A673 (cell line): ENCODE measurements around the gene RBM27. TPM values are rescaled to one million over a fixed set of nuclear protein-coding genes. Genes with fewer than 3 reads are reported as not detected.
"Not testable (repeated sequence)": the region's sequence is repeated elsewhere in the genome, so short reads cannot be mapped to it uniquely, and the experiment has no call there.

Experiments
- BruUV-seq: library from RNA; stranded (reverse); fragments of 400-500 nt; replicated peaks from 2 replicates; lab custom pipeline; 2021; lab: Mats Ljungman, UMichigan
- CTCF ChIA-PET: fragments of 300-600 bp; sonication (Branson Sonifier 250); formaldehyde crosslinking; loops from one replicate; lab custom pipeline; 2022; ENCODE audit warnings: antibody characterized with exemption; lab: Charles Lee
- POLR2A ChIA-PET: fragments of 300-600 bp; sonication (Branson Sonifier 250); formaldehyde crosslinking; loops from one replicate; lab custom pipeline; 2022; ENCODE audit warnings: antibody characterized with exemption; ENCODE audit not compliant: low non-redundant PET; lab: Charles Lee
- DNase-seq: peaks from one replicate; pipeline ENCODE4 v3.0.0-alpha.2; 2015; ENCODE audit warnings: low spot score
- H3K27ac ChIP-seq: fragments of 200-600 bp; sonication (generic); 2 replicates; pipeline ENCODE4 v1.5.1; 2016; ENCODE audit warnings: mixed run types, low read depth, mild to moderate bottlenecking, mixed read lengths, antibody characterized with exemption, low read length; ENCODE audit not compliant: poor library complexity, severe bottlenecking
- H3K27me3 ChIP-seq: fragments of 200-600 bp; sonication (generic); replicated peaks from 2 replicates; pipeline ENCODE4 v1.6.1; 2017; ENCODE audit warnings: mixed run types, low read depth, mild to moderate bottlenecking, mixed read lengths, antibody characterized with exemption, low read length; ENCODE audit not compliant: insufficient read depth, poor library complexity
- H3K36me3 ChIP-seq: fragments of 200-600 bp; sonication (generic); 2 replicates; pipeline ENCODE4 v1.6.1; 2016; ENCODE audit warnings: mixed run types, mild to moderate bottlenecking, mixed read lengths, antibody characterized with exemption, low read length; ENCODE audit not compliant: insufficient read depth, poor library complexity, severe bottlenecking
- H3K4me1 ChIP-seq: fragments of 200-600 bp; sonication (generic); 2 replicates; pipeline ENCODE4 v1.6.1; 2017; ENCODE audit warnings: mixed run types, mild to moderate bottlenecking, mixed read lengths, antibody characterized with exemption, low read length; ENCODE audit not compliant: insufficient read depth, poor library complexity, severe bottlenecking
- H3K4me3 ChIP-seq: fragments of 200-600 bp; sonication (generic); 2 replicates; pipeline ENCODE4 v1.5.1; 2016; ENCODE audit warnings: low read depth, mixed run types, mild to moderate bottlenecking, mixed read lengths, low read length; ENCODE audit not compliant: poor library complexity, severe bottlenecking
- H3K9me3 ChIP-seq: fragments of 200-600 bp; sonication (generic); 2 replicates; pipeline ENCODE4 v1.6.1; 2016; ENCODE audit warnings: mixed run types, low read depth, mild to moderate bottlenecking, mixed read lengths, antibody characterized with exemption, low read length; ENCODE audit not compliant: poor library complexity, severe bottlenecking
- EZH2 ChIP-seq: fragments of 200-600 bp; sonication (generic); IDR thresholded peaks from 2 replicates; pipeline ENCODE4 v1.6.1; 2017; ENCODE audit warnings: borderline replicate concordance, low read depth, mild to moderate bottlenecking, mixed read lengths, antibody characterized with exemption, low read length; ENCODE audit not compliant: poor library complexity, severe bottlenecking
- intact Hi-C: fragments of 100-400 bp; cut with micrococcal nuclease; formaldehyde crosslinking; loops from one replicate; pipeline ENCODE4 v1.10.0; 2022; ENCODE audit not compliant: unreplicated experiment
- total RNA-seq: library from RNA; stranded (reverse); gene quantifications from 2 replicates; pipeline ENCODE4 v1.2.3, GENCODE V29; 2021
- TF ChIP-seq, protein P1 (sequence below): fragments of 300-800, 200-600 bp; sonication (generic); conservative IDR thresholded peaks from 2 replicates; pipeline ENCODE4 v1.5.1; 2017; ENCODE audit warnings: low read depth, mild to moderate bottlenecking, antibody characterized with exemption, low read length, moderate library complexity, mixed read lengths

The RBM27 gene
- total RNA-seq, 1 experiment from 2014 or later = 33.3 TPM

DNA sequence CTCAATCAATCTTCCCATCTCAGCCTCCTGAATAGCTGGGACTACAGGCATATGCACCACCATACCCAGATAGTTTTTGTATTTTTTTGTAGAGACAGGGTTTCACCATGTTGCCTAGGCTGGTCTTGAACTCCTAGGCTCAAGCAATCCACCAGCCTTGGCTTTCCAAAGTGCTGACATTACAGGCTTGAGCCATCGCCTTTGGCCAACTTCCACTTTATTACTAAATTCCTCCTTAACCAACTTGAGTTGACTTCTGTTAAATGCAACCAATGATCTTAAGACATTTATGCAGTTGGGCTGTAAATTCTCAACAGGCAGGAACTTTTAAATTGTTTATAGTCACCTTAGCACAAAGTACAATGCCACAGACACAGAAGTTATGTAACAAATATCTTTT lies 23.7 kb upstream of the RBM27 start:
- ChIA-PET CTCF (no interaction called here), POLR2A (interaction anchor here (0.6 kb wide), 1 partner anchor 233 kb away, joined by 3 read pairs; no protein-coding TSS in a partner anchor)
- Histone ChIP-seq H3K36me3 (peaks cover 49% of the 10 kb centered on the region), H3K4me3 (no peak overlapping the region), H3K9me3 (no peaks in the 10 kb centered on the region), H3K27me3 (no peaks in the 10 kb centered on the region), H3K27ac (no peak overlapping the region), H3K4me1 (peaks cover 8% of the 10 kb centered on the region)
- BruUV-seq = no TSS peak
- no peak for DNase-seq
- intact Hi-C loops = no loop called here
- TF ChIP-seq EZH2 = no peak
- TF ChIP-seq, protein P1, sequence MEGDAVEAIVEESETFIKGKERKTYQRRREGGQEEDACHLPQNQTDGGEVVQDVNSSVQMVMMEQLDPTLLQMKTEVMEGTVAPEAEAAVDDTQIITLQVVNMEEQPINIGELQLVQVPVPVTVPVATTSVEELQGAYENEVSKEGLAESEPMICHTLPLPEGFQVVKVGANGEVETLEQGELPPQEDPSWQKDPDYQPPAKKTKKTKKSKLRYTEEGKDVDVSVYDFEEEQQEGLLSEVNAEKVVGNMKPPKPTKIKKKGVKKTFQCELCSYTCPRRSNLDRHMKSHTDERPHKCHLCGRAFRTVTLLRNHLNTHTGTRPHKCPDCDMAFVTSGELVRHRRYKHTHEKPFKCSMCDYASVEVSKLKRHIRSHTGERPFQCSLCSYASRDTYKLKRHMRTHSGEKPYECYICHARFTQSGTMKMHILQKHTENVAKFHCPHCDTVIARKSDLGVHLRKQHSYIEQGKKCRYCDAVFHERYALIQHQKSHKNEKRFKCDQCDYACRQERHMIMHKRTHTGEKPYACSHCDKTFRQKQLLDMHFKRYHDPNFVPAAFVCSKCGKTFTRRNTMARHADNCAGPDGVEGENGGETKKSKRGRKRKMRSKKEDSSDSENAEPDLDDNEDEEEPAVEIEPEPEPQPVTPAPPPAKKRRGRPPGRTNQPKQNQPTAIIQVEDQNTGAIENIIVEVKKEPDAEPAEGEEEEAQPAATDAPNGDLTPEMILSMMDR = no peak

DNA sequence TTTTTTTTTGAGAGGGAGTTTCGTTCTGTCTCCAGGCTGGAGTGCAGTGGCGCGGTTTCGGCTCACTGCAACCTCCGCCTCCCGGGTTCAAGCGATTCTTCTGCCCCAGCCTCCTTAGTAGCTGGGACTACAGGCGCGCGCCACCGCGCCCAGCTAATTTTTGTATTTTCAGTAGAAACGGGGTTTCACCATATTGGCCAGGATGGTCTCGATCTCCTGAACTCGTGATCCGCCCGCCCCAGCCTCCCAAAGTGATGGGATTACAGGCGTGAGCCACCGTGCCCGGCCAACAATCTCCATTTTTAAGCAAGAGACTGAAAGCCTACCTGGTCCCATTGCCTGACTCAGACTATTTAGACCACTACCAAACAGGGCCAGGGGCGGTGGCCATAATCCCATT lies 20.0 kb upstream of the RBM27 start:
- H3K4me1 ChIP-seq, H3K27me3 ChIP-seq, BruUV-seq, CTCF ChIA-PET, intact Hi-C loops, DNase-seq, H3K9me3 ChIP-seq: not testable (repeated sequence)
- H3K27ac ChIP-seq = peak overlapping the region; percentile 59
- H3K36me3 ChIP-seq = peaks cover 21% of the 10 kb centered on the region
- peak overlapping the region; percentile 74 for H3K4me3 ChIP-seq
- POLR2A ChIA-PET = interaction anchor here (0.6 kb wide), 1 partner anchor 11 kb away, joined by 4 read pairs; no protein-coding TSS in a partner anchor

DNA sequence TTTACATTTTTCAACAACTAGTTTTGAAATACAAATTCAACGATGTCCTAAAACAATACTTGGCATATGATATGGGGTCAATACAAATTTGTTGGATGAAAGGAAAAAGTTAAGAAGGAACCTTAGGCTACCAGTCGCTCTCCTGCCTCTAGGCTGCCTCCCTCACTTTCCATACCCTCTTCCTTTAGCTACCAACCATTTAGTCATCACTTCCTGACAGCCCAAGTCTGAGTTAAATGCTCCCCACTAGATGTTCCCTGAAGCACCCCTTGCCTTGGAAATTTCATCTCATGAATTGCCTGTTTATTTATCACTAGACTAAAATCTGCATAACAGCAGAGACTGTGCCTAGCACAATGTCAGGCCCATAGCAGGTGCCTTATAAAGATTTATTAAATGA lies 18.2 kb upstream of the RBM27 start:
- peaks cover 8% of the 10 kb centered on the region for H3K4me1 ChIP-seq
- intact Hi-C loops = no loop called here
- BruUV-seq = no TSS peak
- no peaks in the 10 kb centered on the region for H3K9me3 ChIP-seq
- ChIA-PET CTCF (interaction anchor here (0.5 kb wide), 1 partner anchor 481 kb away, joined by 3 read pairs; no protein-coding TSS in a partner anchor), POLR2A (no interaction called here)
- peaks cover 10% of the 10 kb centered on the region for H3K36me3 ChIP-seq
- H3K4me3 ChIP-seq = no peak overlapping the region
- no peaks in the 10 kb centered on the region for H3K27me3 ChIP-seq
- DNase-seq = no peak
- TF ChIP-seq, protein P1 = no peak
- H3K27ac ChIP-seq = no peak overlapping the region

DNA sequence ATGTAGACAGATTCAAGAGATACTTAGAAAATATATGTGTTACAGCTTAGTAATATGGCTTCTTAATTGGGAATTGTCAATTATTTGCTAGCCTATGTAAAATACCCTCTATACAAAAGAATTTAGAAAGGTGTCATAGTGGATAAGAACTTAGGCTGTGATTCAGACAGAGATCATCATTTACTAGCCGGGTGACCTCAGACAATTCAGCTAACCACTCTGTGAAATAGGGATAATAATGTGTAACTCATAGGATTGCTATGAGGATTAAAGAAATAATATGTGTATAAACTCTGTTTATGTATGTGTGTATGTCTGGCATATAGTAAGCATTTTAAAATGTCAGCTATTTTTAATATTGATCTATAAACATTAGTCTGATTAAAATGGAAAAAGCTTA lies 15.0 kb upstream of the RBM27 start:
- Histone ChIP-seq H3K4me1 (peaks cover 4% of the 10 kb centered on the region), H3K27ac (no peak overlapping the region), H3K36me3 (no peaks in the 10 kb centered on the region), H3K27me3 (no peaks in the 10 kb centered on the region), H3K4me3 (no peak overlapping the region), H3K9me3 (no peaks in the 10 kb centered on the region)
- DNase-seq = no peak
- TF ChIP-seq, protein P1 = no peak
- no peak for TF ChIP-seq EZH2
- CTCF ChIA-PET = no interaction called here
- intact Hi-C loops = no loop called here
- POLR2A ChIA-PET = no interaction called here
- BruUV-seq = no TSS peak
